OCI-LY1 (cell line): ENCODE measurements around the gene TMEM179.

Source experiments
- H2AFZ ChIP-seq: fragments of 200-600 bp; sonication (generic), shearing (Covaris generic); 2 replicates; pipeline ENCODE4 v1.6.0; 2014; ENCODE audit warnings: antibody characterized with exemption, mild to moderate bottlenecking, low read length
- H3F3A ChIP-seq: fragments of 200-600 bp; sonication (generic), shearing (Covaris generic); 2 replicates; pipeline ENCODE4 v1.6.0; 2014; ENCODE audit warnings: mild to moderate bottlenecking, antibody characterized with exemption, low read length, moderate library complexity; ENCODE audit not compliant: insufficient read depth
- H3K27ac ChIP-seq: fragments of 200-600 bp; sonication (generic); 2 replicates; pipeline ENCODE4 v1.5.1; 2014; ENCODE audit warnings: low read length, mixed run types, mild to moderate bottlenecking, low read depth; ENCODE audit not compliant: poor library complexity, severe bottlenecking
- H3K27me3 ChIP-seq: fragments of 200-600 bp; sonication (generic); 2 replicates; pipeline ENCODE4 v1.6.0; 2014; ENCODE audit warnings: antibody characterized with exemption, mild to moderate bottlenecking, low read length, moderate library complexity; ENCODE audit not compliant: insufficient read depth
- H3K36me3 ChIP-seq: fragments of 200-600 bp; sonication (generic); 2 replicates; pipeline ENCODE4 v1.6.1; 2014; ENCODE audit warnings: mild to moderate bottlenecking, antibody characterized with exemption, low read length, moderate library complexity, mixed read lengths; ENCODE audit not compliant: insufficient read depth
- H3K4me1 ChIP-seq: fragments of 200-600 bp; sonication (generic); 2 replicates; pipeline ENCODE4 v1.5.1; 2014; ENCODE audit warnings: mild to moderate bottlenecking, low read length, moderate library complexity; ENCODE audit not compliant: insufficient read depth, severe bottlenecking
- H3K4me2 ChIP-seq: fragments of 200-600 bp; sonication (generic), shearing (Covaris generic); 2 replicates; pipeline ENCODE4 v1.6.1; 2014; ENCODE audit warnings: low read length
- H3K4me3 ChIP-seq: fragments of 200-600 bp; sonication (generic); 2 replicates; pipeline ENCODE4 v1.5.1; 2014; ENCODE audit warnings: low read length, low read depth, mild to moderate bottlenecking, mixed read lengths; ENCODE audit not compliant: poor library complexity, severe bottlenecking
- H3K79me2 ChIP-seq: fragments of 200-600 bp; shearing (Covaris generic); 2 replicates; pipeline ENCODE4 v1.6.1; 2016; ENCODE audit warnings: mixed run types, low read length, mixed read lengths; ENCODE audit not compliant: insufficient read depth
- H3K9ac ChIP-seq: fragments of 200-600 bp; sonication (generic), shearing (Covaris generic); 2 replicates; pipeline ENCODE4 v1.6.1; 2014; ENCODE audit warnings: mild to moderate bottlenecking, low read length, mixed read lengths
- H3K9me2 ChIP-seq: fragments of 200-600 bp; sonication (generic), shearing (Covaris generic); 2 replicates; pipeline ENCODE4 v1.6.1; 2014; ENCODE audit warnings: low read depth, mild to moderate bottlenecking, low read length, mixed read lengths
- H3K9me3 ChIP-seq: fragments of 200-600 bp; shearing (Covaris generic); 2 replicates; pipeline ENCODE4 v1.6.1; 2014; ENCODE audit warnings: low read length, mixed read lengths
- H4K20me1 ChIP-seq: fragments of 200-600 bp; sonication (generic), shearing (Covaris generic); 2 replicates; pipeline ENCODE4 v1.6.0; 2016; ENCODE audit warnings: mild to moderate bottlenecking, low read length; ENCODE audit not compliant: insufficient read depth
- CTCF ChIP-seq: fragments of 200-600 bp; sonication (generic), shearing (Covaris generic); IDR thresholded peaks from 2 replicates; pipeline ENCODE4 v1.5.1; 2017; ENCODE audit warnings: mild to moderate bottlenecking, antibody characterized with exemption, low read length, moderate library complexity, mixed read lengths
- EZH2 ChIP-seq: fragments of 200-600 bp; sonication (generic), shearing (Covaris generic); IDR thresholded peaks from 2 replicates; pipeline ENCODE4 v1.8.0; 2017; ENCODE audit warnings: borderline replicate concordance, mixed run types, mild to moderate bottlenecking, antibody characterized with exemption, low read length, moderate library complexity, mixed read lengths

The TMEM179 gene

GRCh38 chr14:104554088-104554607, 50.4 kb downstream of the TMEM179 start:
- Histone ChIP-seq H3K27ac (no peak overlapping the region), H3K9me3 (no peaks in the 10 kb centered on the region), H3F3A (no peaks in the 10 kb centered on the region), H2AFZ (no peak overlapping the region), H3K36me3 (no peaks in the 10 kb centered on the region), H4K20me1 (no peaks in the 10 kb centered on the region), H3K79me2 (no peaks in the 10 kb centered on the region), H3K4me2 (no peak overlapping the region), H3K9me2 (no peaks in the 10 kb centered on the region), H3K9ac (no peak overlapping the region), H3K27me3 (peaks cover 10% of the 10 kb centered on the region), H3K4me1 (no peaks in the 10 kb centered on the region), H3K4me3 (no peak overlapping the region)
- TF ChIP-seq CTCF (no peak), EZH2 (no peak)

GRCh38 chr14:104553166-104554087, 51.1 kb downstream of the TMEM179 start:
- H3K36me3 ChIP-seq: no peaks in the 10 kb centered on the region
- no peak overlapping the region for H3K4me2 ChIP-seq
- TF ChIP-seq EZH2 (no peak), CTCF (no peak)
- H3K27me3 ChIP-seq: peaks cover 10% of the 10 kb centered on the region
- no peak overlapping the region for H3K9ac ChIP-seq
- no peaks in the 10 kb centered on the region for H4K20me1 ChIP-seq
- no peaks in the 10 kb centered on the region for H3K9me2 ChIP-seq
- H2AFZ ChIP-seq: no peak overlapping the region
- no peak overlapping the region for H3K27ac ChIP-seq
- H3K4me3 ChIP-seq: no peak overlapping the region
- no peaks in the 10 kb centered on the region for H3F3A ChIP-seq
- no peaks in the 10 kb centered on the region for H3K79me2 ChIP-seq
- H3K9me3 ChIP-seq: no peaks in the 10 kb centered on the region
- H3K4me1 ChIP-seq: no peaks in the 10 kb centered on the region

- Histone ChIP-seq H3K4me3 (no peak overlapping the region), H3F3A (no peaks in the 10 kb centered on the region), H2AFZ (no peak overlapping the region), H3K9me3 (no peaks in the 10 kb centered on the region), H3K4me1 (no peaks in the 10 kb centered on the region), H3K4me2 (no peak overlapping the region), H3K27ac (no peak overlapping the region), H3K27me3 (peaks cover 10% of the 10 kb centered on the region), H4K20me1 (no peaks in the 10 kb centered on the region), H3K36me3 (no peaks in the 10 kb centered on the region), H3K79me2 (no peaks in the 10 kb centered on the region), H3K9me2 (no peaks in the 10 kb centered on the region), H3K9ac (no peak overlapping the region)
- TF ChIP-seq EZH2 (no peak), CTCF (no peak)
Observed at GRCh38 chr14:104552738-104553125, 51.8 kb downstream of the TMEM179 start.
